H1 (cell line): ENCODE data around the gene MLYCD. TPM values are rescaled to one million over a fixed set of nuclear protein-coding genes. Genes with fewer than 3 reads are reported as not detected.

ENCODE experiments used
- CTCF ChIA-PET: fragments of 300-600 bp; sonication (Branson Sonifier 250); formaldehyde crosslinking; loops from one replicate; lab custom pipeline; 2021; ENCODE audit not compliant: partially characterized antibody; lab: Charles Lee
- POLR2A ChIA-PET: fragments of 300-600 bp; sonication (Branson Sonifier 250); formaldehyde crosslinking; loops from one replicate; lab custom pipeline; 2021; ENCODE audit warnings: inconsistent platforms; ENCODE audit not compliant: partially characterized antibody; lab: Charles Lee
- DNase-seq, 2 experiments: peaks; one replicate each; pipeline versions ENCODE4 v3.0.0 to v3.0.0-alpha.2; 2010 to 2022; ENCODE audit warnings: low spot score in 2 of 2, low read depth in 1 of 2, mixed read lengths in 1 of 2
- FAIRE-seq: peaks from 2 replicates; lab custom pipeline; 2011; peaks lifted over from hg19 to GRCh38; lab: Jason Lieb, UNC
- H2AFZ ChIP-seq: 2 replicates; pipeline ENCODE4 v1.8.1; 2012; ENCODE audit warnings: low read length, inconsistent platforms
- H2AK5ac ChIP-seq: 2 replicates; pipeline ENCODE4 v1.6.1; 2013; ENCODE audit warnings: low read depth, low read length
- H2BK120ac ChIP-seq: replicated peaks from 2 replicates; pipeline ENCODE3; 2013; ENCODE audit warnings: low read depth, low read length, inconsistent platforms
- H2BK12ac ChIP-seq: 2 replicates; pipeline ENCODE4 v1.6.1; 2013; ENCODE audit warnings: low read depth, low read length
- H2BK15ac ChIP-seq: 2 replicates; pipeline ENCODE4 v1.6.1; 2013; ENCODE audit warnings: low read length
- H2BK20ac ChIP-seq: 2 replicates; pipeline ENCODE4 v1.6.1; 2013; ENCODE audit warnings: low read length
- H2BK5ac ChIP-seq: 2 replicates; pipeline ENCODE4 v1.6.1; 2013; ENCODE audit warnings: low read depth, low read length
- H3K14ac ChIP-seq: 2 replicates; pipeline ENCODE4 v1.6.1; 2013; ENCODE audit warnings: inconsistent platforms; ENCODE audit not compliant: insufficient read length
- H3K18ac ChIP-seq: 2 replicates; pipeline ENCODE4 v1.6.1; 2013; ENCODE audit warnings: low read length; ENCODE audit errors: extremely low read depth
- H3K23ac ChIP-seq: 2 replicates; pipeline ENCODE4 v1.6.1; 2013; ENCODE audit warnings: inconsistent platforms; ENCODE audit not compliant: insufficient read length
- H3K23me2 ChIP-seq: 2 replicates; pipeline ENCODE4 v1.6.1; 2013; ENCODE audit warnings: low read depth, low read length
- H3K27ac ChIP-seq: 2 replicates; pipeline ENCODE4 v1.6.1; 2011; ENCODE audit warnings: low read depth, low read length, inconsistent platforms
- H3K27me3 ChIP-seq, 4 experiments: replicated peaks in 1 of 4; 1 replicate in 1 of 4; 2 replicates in 3 of 4; pipeline versions ENCODE4 v1.6.1 to v1.8.1; 2011 to 2013; ENCODE audit warnings: low read length in 3 of 4, mild to moderate bottlenecking in 3 of 4, inconsistent platforms in 2 of 4, mixed read lengths in 2 of 4, moderate library complexity in 1 of 4; ENCODE audit not compliant: control insufficient read depth in 3 of 4, insufficient read depth in 3 of 4; ENCODE audit errors: extremely low read depth in 1 of 4
- H3K36me3 ChIP-seq, 4 experiments: 2 replicates each; pipeline versions ENCODE4 v1.6.1 to v1.8.1; 2011 to 2013; ENCODE audit warnings: mild to moderate bottlenecking in 4 of 4, low read length in 3 of 4, moderate library complexity in 2 of 4, control low read depth in 1 of 4, inconsistent platforms in 1 of 4; ENCODE audit not compliant: insufficient read depth in 4 of 4, control insufficient read depth in 2 of 4
- H3K4ac ChIP-seq: replicated peaks from 2 replicates; pipeline ENCODE3; 2013; ENCODE audit warnings: low read length, low read depth, mixed read lengths, inconsistent platforms; ENCODE audit not compliant: insufficient read length
- H3K4me1 ChIP-seq, 4 experiments: replicated peaks in 1 of 4; 1 replicate in 1 of 4; 2 replicates in 3 of 4; pipeline versions ENCODE4 v1.6.1 to v1.8.1; 2011 to 2013; ENCODE audit warnings: low read length in 3 of 4, inconsistent platforms in 2 of 4, mixed read lengths in 1 of 4; ENCODE audit not compliant: insufficient read depth in 4 of 4, control insufficient read depth in 3 of 4
- H3K4me2 ChIP-seq, 2 experiments: 2 replicates each; pipeline versions ENCODE4 v1.6.1 to v1.8.1; 2011 to 2013; ENCODE audit warnings: low read depth in 2 of 2, low read length in 2 of 2, control low read depth in 1 of 2, inconsistent platforms in 1 of 2, mild to moderate bottlenecking in 1 of 2; ENCODE audit not compliant: insufficient read depth in 1 of 2
- H3K4me3 ChIP-seq, 4 experiments: fragments of 200-600, 300-600 bp in 1 of 4; sonication (generic), shearing (Covaris generic), sonication (Bioruptor Twin) in 1 of 4; 2 replicates each; pipeline versions ENCODE4 v1.5.1 to v1.8.1; 2011 to 2016; ENCODE audit warnings: low read length in 4 of 4, low read depth in 3 of 4, control low read depth in 2 of 4, inconsistent platforms in 2 of 4, mild to moderate bottlenecking in 2 of 4, mixed read lengths in 1 of 4, moderate library complexity in 1 of 4; ENCODE audit not compliant: insufficient read depth in 2 of 4; ENCODE audit errors: extremely low read depth in 1 of 4
- H3K56ac ChIP-seq: replicated peaks from 2 replicates; pipeline ENCODE3; 2013; ENCODE audit warnings: low read depth, mild to moderate bottlenecking, mixed read lengths, low read length, inconsistent platforms; ENCODE audit not compliant: insufficient read length
- H3K79me1 ChIP-seq: 2 replicates; pipeline ENCODE4 v1.6.1; 2013; ENCODE audit warnings: low read depth, low read length, control low read depth
- H3K79me2 ChIP-seq, 2 experiments: 2 replicates each; pipeline versions ENCODE4 v1.6.1 to v1.8.1; 2012 to 2013; ENCODE audit warnings: low read length in 2 of 2, mild to moderate bottlenecking in 2 of 2, inconsistent platforms in 1 of 2; ENCODE audit not compliant: insufficient read depth in 2 of 2, control insufficient read depth in 1 of 2
- H3K9ac ChIP-seq, 4 experiments: replicated peaks in 1 of 4; 1 replicate in 1 of 4; 2 replicates in 3 of 4; pipeline versions ENCODE4 v1.6.1 to v1.8.1; 2011 to 2013; ENCODE audit warnings: low read depth in 3 of 4, low read length in 3 of 4, control low read depth in 2 of 4, mild to moderate bottlenecking in 2 of 4, moderate library complexity in 2 of 4, inconsistent platforms in 1 of 4; ENCODE audit errors: extremely low read depth in 1 of 4
- H3K9me3 ChIP-seq, 2 experiments: 2 replicates each; pipeline versions ENCODE4 v1.6.1 to v1.8.1; 2012 to 2013; ENCODE audit warnings: mild to moderate bottlenecking in 2 of 2, moderate library complexity in 2 of 2, control low read depth in 1 of 2, inconsistent platforms in 1 of 2, low read depth in 1 of 2, low read length in 1 of 2, mixed read lengths in 1 of 2; ENCODE audit not compliant: insufficient read depth in 2 of 2
- H4K20me1 ChIP-seq, 2 experiments: replicated peaks in 1 of 2; 2 replicates each; pipeline versions ENCODE3 to v1.8.1; 2011 to 2013; ENCODE audit warnings: inconsistent platforms in 2 of 2, low read length in 2 of 2, mild to moderate bottlenecking in 1 of 2; ENCODE audit not compliant: insufficient read depth in 2 of 2, control insufficient read depth in 1 of 2
- H4K5ac ChIP-seq: 2 replicates; pipeline ENCODE4 v1.6.1; 2013; ENCODE audit warnings: low read length, low read depth, mixed read lengths, inconsistent platforms; ENCODE audit not compliant: insufficient read length
- H4K8ac ChIP-seq: 2 replicates; pipeline ENCODE4 v1.8.0; 2013; ENCODE audit warnings: mild to moderate bottlenecking, moderate library complexity, low read length, inconsistent platforms; ENCODE audit not compliant: insufficient read depth; ENCODE audit errors: extremely low read depth
- H4K91ac ChIP-seq: replicated peaks from 2 replicates; pipeline ENCODE3; 2013; ENCODE audit warnings: low read length, mixed read lengths, inconsistent platforms; ENCODE audit not compliant: insufficient read length
- JUN ChIP-seq: IDR thresholded peaks from 2 replicates; pipeline ENCODE4 v1.6.1; 2011; ENCODE audit warnings: low read depth, mild to moderate bottlenecking, improper control_type of control experiment, low read length
- KDM1A ChIP-seq: fragments of 200-600, 300-600 bp; sonication (generic); IDR thresholded peaks from 2 replicates; pipeline ENCODE4 v1.7.1; 2016; ENCODE audit warnings: mild to moderate bottlenecking, low read length, borderline replicate concordance
- MAFK ChIP-seq: IDR thresholded peaks from 2 replicates; pipeline ENCODE4 v1.6.1; 2012; ENCODE audit warnings: low read depth, mild to moderate bottlenecking, improper control_type of control experiment, low read length
- PHF8 ChIP-seq: fragments of 200-600 bp; sonication (generic); conservative IDR thresholded peaks from 2 replicates; pipeline ENCODE4 v1.7.1; 2012; ENCODE audit warnings: low read depth, mild to moderate bottlenecking, inconsistent platforms, low read length, moderate library complexity
- POLR2AphosphoS5 ChIP-seq: IDR thresholded peaks from 2 replicates; pipeline ENCODE4 v1.6.1; 2011; ENCODE audit warnings: low read depth, low read length
- WGBS, 2 experiments: shearing (Covaris generic) in 1 of 2; methylation state at CpG; one replicate each; pipeline versions ENCODE4 v1.1.6 to v1.1.7; 2013 to 2015; ENCODE audit warnings: low lambda C conversion rate in 2 of 2, mixed read lengths in 2 of 2, inconsistent platforms in 1 of 2, low coverage in 1 of 2, missing lambda C conversion rate in 1 of 2; ENCODE audit not compliant: insufficient replicate concordance in 2 of 2, insufficient coverage in 1 of 2, insufficient read length in 1 of 2; ENCODE audit errors: extremely low coverage in 1 of 2, missing lambda C conversion rate in 1 of 2; 5-methylcytosine and 5-hydroxymethylcytosine counted together
- polyA plus RNA-seq, 7 experiments: library from polyadenylated mRNA; depleted of rRNA in 3 of 7; stranded (reverse) in 5 of 7; unstranded in 2 of 7; fragments of >200 nt in 5 of 7; fragments of 200-250 nt in 2 of 7; gene quantifications; 1 replicate in 5 of 7; 2 replicates in 1 of 7; 4 replicates in 1 of 7; pipeline versions ENCODE4 v1.2.1 to v1.2.3, GENCODE V29; 2011 to 2013; ENCODE audit warnings: missing spikeins in 2 of 7, mixed read lengths in 2 of 7
- total RNA-seq: library from RNA; stranded (reverse); fragmentation: NEBNext Ultra II Directional; extraction: Animal tissue kit (Norgen Biotek cat#: 25700); gene quantifications from 2 replicates; pipeline ENCODE4 v1.2.1, GENCODE V29; 2021

The MLYCD gene
- total and polyA plus RNA-seq, 2 of the 8 experiments (the other 6 are each of a cell fraction or from before 2014, with no cell fraction given): 3.7 to 7.0 TPM

- no peak overlapping the region for H4K91ac ChIP-seq
- H2BK20ac ChIP-seq: no peak overlapping the region
- no peak overlapping the region for H4K5ac ChIP-seq
- CTCF ChIA-PET: interaction anchor here (1.4 to 5.0 kb wide), 4 partner anchors 7 to 87 kb away, joined by 3 to 35 read pairs (median 6); no protein-coding TSS in a partner anchor
- FAIRE-seq (no peak), DNase-seq (no peak)
- no peak for TF ChIP-seq MAFK
- TF ChIP-seq PHF8: no peak
- no peak for TF ChIP-seq JUN
- TF ChIP-seq POLR2AphosphoS5: no peak
- TF ChIP-seq KDM1A: no peak
- no peak overlapping the region for H2BK120ac ChIP-seq
- H4K8ac ChIP-seq: peak overlapping the region; percentile 37
- H3K18ac ChIP-seq: no peak overlapping the region
- H3K23me2 ChIP-seq: no peaks in the 10 kb centered on the region
- POLR2A ChIA-PET: interaction anchor here (1.1 to 1.4 kb wide), 2 partner anchors 16 to 35 kb away, joined by 3 to 4 read pairs; partner anchors contain the start of gene MLYCD
- H2BK12ac ChIP-seq: no peak overlapping the region
- H3K4ac ChIP-seq: no peak overlapping the region
- no peak overlapping the region for H3K27ac ChIP-seq
- no peaks in the 10 kb centered on the region for H3K9me3 ChIP-seq
- no peaks in the 10 kb centered on the region; a peak in 1 of 7 replicates for H3K27me3 ChIP-seq
- H3K23ac ChIP-seq: no peak overlapping the region
- H3K56ac ChIP-seq: no peak overlapping the region
- no peak overlapping the region for H3K4me3 ChIP-seq
- H3K36me3 ChIP-seq: no peaks in the 10 kb centered on the region
- H3K79me1 ChIP-seq: no peaks in the 10 kb centered on the region
- no peak overlapping the region for H2BK5ac ChIP-seq
- no peak overlapping the region for H3K14ac ChIP-seq
- no peak overlapping the region for H2AK5ac ChIP-seq
- no peak overlapping the region for H2AFZ ChIP-seq
- no peak overlapping the region for H3K4me2 ChIP-seq
- H3K79me2 ChIP-seq: no peaks in the 10 kb centered on the region
- H3K9ac ChIP-seq: no peak overlapping the region
- H2BK15ac ChIP-seq: no peak overlapping the region
- no peaks in the 10 kb centered on the region for H4K20me1 ChIP-seq
- H3K4me1 ChIP-seq: no peaks in the 10 kb centered on the region
- 89% methylated on average over 28 of the region's 28 CpGs; no CpG with 5 or more reads in 1 of the 2 experiments for WGBS, 2 experiments
Observed at GRCh38 chr16:83933885-83934683, 35.2 kb downstream of the MLYCD start.
